ENCODE measurements around the gene CACNA1B. TPM values are rescaled to one million over a fixed set of nuclear protein-coding genes. Genes with fewer than 3 reads are reported as not detected.

The CACNA1B gene
- total RNA-seq, 1 experiment from 2014 or later = not detected

GRCh38 chr9:138010861-138011260 lies 133.3 kb downstream of the CACNA1B start:
- Histone ChIP-seq H4K20me1 (ENCODE audit: insufficient read depth, low read depth, low read length) (no peaks in the 10 kb centered on the region), H3K4me3 (ENCODE audit: low read length) (no peak overlapping the region), H3K79me2 (ENCODE audit: low read length) (no peaks in the 10 kb centered on the region), H3K9me3 (ENCODE audit: low read length) (no peaks in the 10 kb centered on the region), H2AFZ (ENCODE audit: low read length) (no peak overlapping the region), H3K27ac (ENCODE audit: low read length) (no peak overlapping the region), H3K36me3 (ENCODE audit: insufficient read depth, low read length) (no peaks in the 10 kb centered on the region), H3K27me3 (ENCODE audit: low read length) (no peaks in the 10 kb centered on the region), H3K4me2 (ENCODE audit: low read depth, low read length, poor library complexity, severe bottlenecking) (no peak overlapping the region), H3K9me2 (replicated peaks; ENCODE audit: insufficient read depth, low read length) (no peaks in the 10 kb centered on the region), H3K4me1 (ENCODE audit: low read length) (no peaks in the 10 kb centered on the region), H3K9ac (ENCODE audit: low read length) (no peak overlapping the region)
- no peak for DNase-seq

DNA sequence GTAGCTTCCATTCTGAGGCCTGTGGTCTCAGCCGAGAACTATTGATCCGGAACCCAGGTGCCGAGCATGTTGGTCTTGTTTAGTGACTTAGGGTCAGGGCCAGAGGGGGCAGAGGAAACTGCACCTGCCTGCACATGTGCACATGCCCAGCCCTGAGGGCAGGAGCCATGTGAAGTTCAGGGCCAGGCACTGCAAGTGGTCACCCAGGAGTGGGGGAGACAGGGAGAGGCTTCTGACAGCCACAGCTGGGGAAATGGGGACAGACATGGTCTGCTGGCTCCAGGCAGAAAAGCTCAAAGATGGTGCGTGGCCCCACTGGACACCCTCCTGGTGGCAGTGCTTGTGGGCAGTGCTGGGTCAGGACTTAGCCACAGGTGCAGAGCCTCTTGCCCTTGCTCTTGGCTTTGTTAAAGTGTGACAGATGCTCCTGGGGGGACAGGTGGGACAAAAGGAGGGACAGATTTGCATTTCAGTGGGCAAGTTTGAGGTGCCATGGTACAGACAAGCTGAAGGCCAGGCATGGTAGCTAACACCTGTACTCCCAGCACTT lies 134.4 kb downstream of the CACNA1B start:
- no peaks in the 10 kb centered on the region for H3K79me2 ChIP-seq (ENCODE audit: low read length)
- no peak overlapping the region for H3K9ac ChIP-seq (ENCODE audit: low read length)
- H3K36me3 ChIP-seq (ENCODE audit: insufficient read depth, low read length) = no peaks in the 10 kb centered on the region
- H4K20me1 ChIP-seq (ENCODE audit: insufficient read depth, low read depth, low read length) = no peaks in the 10 kb centered on the region
- no peak overlapping the region for H2AFZ ChIP-seq (ENCODE audit: low read length)
- no peak overlapping the region for H3K27ac ChIP-seq (ENCODE audit: low read length)
- DNase-seq = no peak
- no peaks in the 10 kb centered on the region for H3K9me3 ChIP-seq (ENCODE audit: low read length)
- no peaks in the 10 kb centered on the region for H3K4me1 ChIP-seq (ENCODE audit: low read length)
- H3K9me2 ChIP-seq (replicated peaks; ENCODE audit: insufficient read depth, low read length) = no peaks in the 10 kb centered on the region
- H3K4me2 ChIP-seq (ENCODE audit: low read depth, low read length, poor library complexity, severe bottlenecking) = no peak overlapping the region
- no peaks in the 10 kb centered on the region for H3K27me3 ChIP-seq (ENCODE audit: low read length)
- H3K4me3 ChIP-seq (ENCODE audit: low read length) = no peak overlapping the region

DNA sequence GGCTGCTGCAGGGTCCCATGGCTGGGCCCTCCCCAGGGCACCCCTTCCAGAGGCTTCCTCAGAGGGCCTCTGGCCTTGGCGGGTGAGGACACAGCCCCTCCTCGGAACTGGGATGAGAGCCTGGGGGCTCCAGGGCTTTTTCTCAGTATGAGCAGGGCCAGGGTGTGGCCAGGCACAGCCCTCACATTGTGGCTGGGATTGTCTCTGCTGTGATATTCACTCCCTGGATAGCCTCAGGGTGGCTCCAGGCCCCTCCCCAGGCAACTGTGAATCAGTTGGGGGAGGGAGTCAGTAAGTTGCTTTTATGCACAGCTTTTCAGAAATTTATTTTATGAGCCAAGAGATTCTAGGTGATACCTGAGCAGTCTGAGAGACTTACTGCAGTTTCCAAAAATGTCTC lies 135.7 kb downstream of the CACNA1B start:
- H3K4me1 ChIP-seq (ENCODE audit: low read length) = no peaks in the 10 kb centered on the region
- no peak overlapping the region for H3K4me3 ChIP-seq (ENCODE audit: low read length)
- H3K9me2 ChIP-seq (replicated peaks; ENCODE audit: insufficient read depth, low read length) = no peaks in the 10 kb centered on the region
- H3K27ac ChIP-seq (ENCODE audit: low read length) = no peak overlapping the region
- DNase-seq = no peak
- no peaks in the 10 kb centered on the region for H3K79me2 ChIP-seq (ENCODE audit: low read length)
- no peaks in the 10 kb centered on the region for H3K27me3 ChIP-seq (ENCODE audit: low read length)
- H3K9ac ChIP-seq (ENCODE audit: low read length) = no peak overlapping the region
- no peaks in the 10 kb centered on the region for H3K9me3 ChIP-seq (ENCODE audit: low read length)
- H3K4me2 ChIP-seq (ENCODE audit: low read depth, low read length, poor library complexity, severe bottlenecking) = no peak overlapping the region
- no peaks in the 10 kb centered on the region for H3K36me3 ChIP-seq (ENCODE audit: insufficient read depth, low read length)
- no peak overlapping the region for H2AFZ ChIP-seq (ENCODE audit: low read length)
- no peaks in the 10 kb centered on the region for H4K20me1 ChIP-seq (ENCODE audit: insufficient read depth, low read depth, low read length)

GRCh38 chr9:138013836-138014562 lies 136.4 kb downstream of the CACNA1B start:
- Histone ChIP-seq H3K9me3 (ENCODE audit: low read length) (no peaks in the 10 kb centered on the region), H3K27me3 (ENCODE audit: low read length) (no peaks in the 10 kb centered on the region), H3K36me3 (ENCODE audit: insufficient read depth, low read length) (no peaks in the 10 kb centered on the region), H3K27ac (ENCODE audit: low read length) (no peak overlapping the region), H2AFZ (ENCODE audit: low read length) (no peak overlapping the region), H3K4me2 (ENCODE audit: low read depth, low read length, poor library complexity, severe bottlenecking) (no peak overlapping the region), H3K4me1 (ENCODE audit: low read length) (no peaks in the 10 kb centered on the region), H3K9me2 (replicated peaks; ENCODE audit: insufficient read depth, low read length) (no peaks in the 10 kb centered on the region), H3K9ac (ENCODE audit: low read length) (no peak overlapping the region), H3K4me3 (ENCODE audit: low read length) (no peak overlapping the region), H4K20me1 (ENCODE audit: insufficient read depth, low read depth, low read length) (no peaks in the 10 kb centered on the region), H3K79me2 (ENCODE audit: low read length) (no peaks in the 10 kb centered on the region)
- DNase-seq = no peak

DNA sequence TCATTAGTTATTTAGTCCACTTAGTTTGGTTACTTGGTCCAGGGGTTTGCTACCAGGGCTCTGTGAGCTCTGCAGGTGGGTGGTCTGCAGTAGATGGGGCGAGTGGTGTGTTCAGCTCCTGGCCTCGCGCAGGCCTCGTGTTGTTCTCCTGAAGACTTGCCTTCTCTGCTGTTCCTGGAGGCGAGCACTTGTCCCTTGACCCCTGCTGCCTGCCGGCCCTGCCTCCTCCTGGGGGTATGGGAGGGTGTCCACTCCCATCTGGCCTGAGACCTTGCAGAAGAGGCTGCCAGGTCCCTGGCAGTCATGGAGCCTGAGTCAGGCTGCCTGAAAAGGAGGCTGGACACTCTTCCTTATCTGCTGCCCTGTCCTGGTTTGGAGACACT lies 137.0 kb downstream of the CACNA1B start:
- no peaks in the 10 kb centered on the region for H3K9me3 ChIP-seq (ENCODE audit: low read length)
- no peak overlapping the region for H3K4me3 ChIP-seq (ENCODE audit: low read length)
- no peaks in the 10 kb centered on the region for H3K4me1 ChIP-seq (ENCODE audit: low read length)
- no peak overlapping the region for H3K9ac ChIP-seq (ENCODE audit: low read length)
- H3K27ac ChIP-seq (ENCODE audit: low read length) = no peak overlapping the region
- H3K4me2 ChIP-seq (ENCODE audit: low read depth, low read length, poor library complexity, severe bottlenecking) = no peak overlapping the region
- no peaks in the 10 kb centered on the region for H3K9me2 ChIP-seq (replicated peaks; ENCODE audit: insufficient read depth, low read length)
- H3K27me3 ChIP-seq (ENCODE audit: low read length) = no peaks in the 10 kb centered on the region
- no peaks in the 10 kb centered on the region for H3K36me3 ChIP-seq (ENCODE audit: insufficient read depth, low read length)
- H4K20me1 ChIP-seq (ENCODE audit: insufficient read depth, low read depth, low read length) = no peaks in the 10 kb centered on the region
- H3K79me2 ChIP-seq (ENCODE audit: low read length) = no peaks in the 10 kb centered on the region
- no peak for DNase-seq
- H2AFZ ChIP-seq (ENCODE audit: low read length) = no peak overlapping the region

DNA sequence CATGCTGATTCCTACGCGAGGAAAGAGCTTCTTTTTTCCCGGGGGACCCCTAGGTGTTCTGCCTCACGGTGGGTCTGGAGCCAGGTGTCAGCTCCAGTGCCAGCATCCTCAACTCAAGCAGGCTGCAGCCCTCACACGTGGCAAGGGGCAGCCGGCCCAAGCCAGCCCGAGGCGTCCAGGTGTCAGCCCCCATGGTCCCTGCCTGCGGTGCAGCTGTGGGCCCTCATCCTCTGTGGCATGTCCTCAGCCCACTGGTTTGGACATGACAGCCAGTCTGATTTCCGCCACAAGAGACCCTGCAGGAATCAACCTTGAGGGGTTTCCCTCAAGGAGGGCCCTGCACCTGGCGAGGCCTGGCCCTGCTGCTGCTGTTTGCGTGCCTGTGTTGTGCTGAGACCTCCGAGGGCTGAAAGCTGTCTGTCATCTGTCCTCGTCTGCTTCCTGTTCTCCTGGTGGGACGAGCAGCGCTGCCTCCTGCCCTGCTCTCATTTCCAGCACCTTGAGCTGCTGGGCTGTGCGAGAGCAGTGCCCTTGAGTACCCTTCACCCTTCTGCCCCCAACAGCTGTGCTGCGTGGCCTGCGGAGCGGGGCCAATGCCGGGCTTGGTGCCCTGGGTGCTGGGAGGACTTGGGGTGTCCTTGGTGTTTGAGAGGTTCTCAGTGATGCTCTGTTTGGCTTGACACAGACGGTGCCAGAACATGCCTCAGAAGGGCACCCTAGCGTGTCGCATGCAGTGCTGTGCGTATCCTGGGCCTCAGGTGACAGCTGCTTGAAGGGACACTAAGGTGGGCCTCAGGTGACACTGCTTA lies 137.6 kb downstream of the CACNA1B start:
- no peak overlapping the region for H3K4me3 ChIP-seq (ENCODE audit: low read length)
- no peaks in the 10 kb centered on the region for H3K9me3 ChIP-seq (ENCODE audit: low read length)
- H3K79me2 ChIP-seq (ENCODE audit: low read length) = no peaks in the 10 kb centered on the region
- no peaks in the 10 kb centered on the region for H3K4me1 ChIP-seq (ENCODE audit: low read length)
- H3K27me3 ChIP-seq (ENCODE audit: low read length) = no peaks in the 10 kb centered on the region
- no peaks in the 10 kb centered on the region for H3K36me3 ChIP-seq (ENCODE audit: insufficient read depth, low read length)
- H3K9ac ChIP-seq (ENCODE audit: low read length) = no peak overlapping the region
- H4K20me1 ChIP-seq (ENCODE audit: insufficient read depth, low read depth, low read length) = no peaks in the 10 kb centered on the region
- H3K4me2 ChIP-seq (ENCODE audit: low read depth, low read length, poor library complexity, severe bottlenecking) = no peak overlapping the region
- DNase-seq = no peak
- H3K27ac ChIP-seq (ENCODE audit: low read length) = no peak overlapping the region
- H2AFZ ChIP-seq (ENCODE audit: low read length) = no peak overlapping the region
- H3K9me2 ChIP-seq (replicated peaks; ENCODE audit: insufficient read depth, low read length) = no peaks in the 10 kb centered on the region

DNA sequence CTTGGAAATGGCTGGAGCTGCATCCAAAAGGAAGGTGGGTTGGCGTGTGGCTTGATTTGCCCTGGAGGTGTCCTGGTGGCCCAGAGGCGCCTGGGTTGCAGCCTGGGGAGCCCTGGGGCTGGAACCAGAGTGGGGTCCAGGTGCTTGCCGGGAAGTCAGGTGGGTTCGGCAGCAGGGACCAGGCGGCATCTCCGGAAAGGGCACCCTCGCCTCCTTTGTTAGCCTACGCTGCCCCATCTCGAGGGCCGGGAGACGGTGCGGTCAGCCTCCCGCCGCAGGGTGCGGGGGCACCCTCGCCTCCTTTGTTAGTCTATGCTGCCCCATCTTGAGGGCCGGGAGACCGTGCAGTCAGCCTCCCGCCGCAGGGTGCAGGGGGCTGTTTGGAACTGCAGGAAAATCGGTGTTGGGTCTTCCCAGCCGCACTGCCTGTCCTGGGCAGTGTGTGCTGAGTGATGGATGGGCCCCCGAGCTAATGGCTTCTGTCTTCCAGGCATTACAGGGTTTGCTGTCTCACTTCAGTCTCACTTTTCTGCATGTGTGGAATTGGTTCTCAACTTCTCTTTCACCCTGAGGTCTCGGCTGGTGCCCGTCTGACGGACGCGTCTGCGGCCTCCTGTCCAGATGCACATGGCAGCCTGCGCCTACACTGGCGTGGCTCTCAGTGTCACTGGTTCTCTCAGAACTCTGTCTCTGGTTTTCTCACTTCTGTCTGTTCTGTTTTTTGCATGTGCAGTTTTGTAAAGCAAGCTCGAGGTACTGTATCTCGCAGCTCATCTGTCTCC lies 139.0 kb downstream of the CACNA1B start:
- H3K9ac ChIP-seq (ENCODE audit: low read length) = no peak overlapping the region

GRCh38 chr9:138017200-138017599 lies 139.6 kb downstream of the CACNA1B start:
- Histone ChIP-seq H3K9ac (ENCODE audit: low read length) (no peak overlapping the region), H3K27ac (ENCODE audit: low read length) (no peak overlapping the region), H4K20me1 (ENCODE audit: insufficient read depth, low read depth, low read length) (no peaks in the 10 kb centered on the region), H2AFZ (ENCODE audit: low read length) (no peak overlapping the region), H3K4me1 (ENCODE audit: low read length) (no peaks in the 10 kb centered on the region), H3K79me2 (ENCODE audit: low read length) (no peaks in the 10 kb centered on the region), H3K9me2 (replicated peaks; ENCODE audit: insufficient read depth, low read length) (no peaks in the 10 kb centered on the region), H3K27me3 (ENCODE audit: low read length) (no peaks in the 10 kb centered on the region), H3K4me3 (ENCODE audit: low read length) (no peak overlapping the region), H3K36me3 (ENCODE audit: insufficient read depth, low read length) (no peaks in the 10 kb centered on the region), H3K4me2 (ENCODE audit: low read depth, low read length, poor library complexity, severe bottlenecking) (no peak overlapping the region), H3K9me3 (ENCODE audit: low read length) (no peaks in the 10 kb centered on the region)
- DNase-seq = no peak

More for the DNA sequence above, 139.0 kb downstream of the CACNA1B start:
- H3K4me2 ChIP-seq (ENCODE audit: low read depth, low read length, poor library complexity, severe bottlenecking) = no peak overlapping the region
- no peaks in the 10 kb centered on the region for H3K9me3 ChIP-seq (ENCODE audit: low read length)
- no peaks in the 10 kb centered on the region for H3K4me1 ChIP-seq (ENCODE audit: low read length)
- no peaks in the 10 kb centered on the region for H3K27me3 ChIP-seq (ENCODE audit: low read length)
- DNase-seq = no peak
- H3K79me2 ChIP-seq (ENCODE audit: low read length) = no peaks in the 10 kb centered on the region
- H2AFZ ChIP-seq (ENCODE audit: low read length) = no peak overlapping the region
- H3K4me3 ChIP-seq (ENCODE audit: low read length) = no peak overlapping the region
- H4K20me1 ChIP-seq (ENCODE audit: insufficient read depth, low read depth, low read length) = no peaks in the 10 kb centered on the region
- no peaks in the 10 kb centered on the region for H3K36me3 ChIP-seq (ENCODE audit: insufficient read depth, low read length)
- H3K27ac ChIP-seq (ENCODE audit: low read length) = no peak overlapping the region
- no peaks in the 10 kb centered on the region for H3K9me2 ChIP-seq (replicated peaks; ENCODE audit: insufficient read depth, low read length)

All from Karpas-422 (cell line).